Stimulated activated CD8-positive, alpha-beta memory T cell treated with anti-CD3 and anti-CD28 coated beads, Interleukin-7, amount 100 ng/mL, for 24 hours (primary cell): ENCODE results near the gene GRIFIN.

Experiments
- DNase-seq: peaks from one replicate; pipeline ENCODE4 v3.0.0-alpha.2; 2020; ENCODE audit warnings: low read depth

Gene GRIFIN

GRCh38 chr7:2476298-2476697 lies at the start of gene GRIFIN:
GRIFIN (minus strand) TSS chr7:2476398; CDS start chr7:2476383, 15 bp downstream.
- no peak for DNase-seq

- DNase-seq = no peak
Observed at GRCh38 chr7:2524808-2525657, 48.8 kb upstream of the GRIFIN start.

- no peak for DNase-seq
Observed at GRCh38 chr7:2523941-2524807, 48.0 kb upstream of the GRIFIN start.

GRCh38 chr7:2523461-2523936 lies 47.3 kb upstream of the GRIFIN start:
- DNase-seq = no peak

- DNase-seq = no peak
Observed at GRCh38 chr7:2522780-2523433, 46.7 kb upstream of the GRIFIN start.

- DNase-seq = no peak
Observed at GRCh38 chr7:2521952-2522591, 45.9 kb upstream of the GRIFIN start.

GRCh38 chr7:2521341-2521745 lies 45.1 kb upstream of the GRIFIN start:
- no peak for DNase-seq

- no peak for DNase-seq
Observed at GRCh38 chr7:2520761-2521290, 44.6 kb upstream of the GRIFIN start.

- DNase-seq = no peak
Observed at GRCh38 chr7:2520131-2520760, 44.0 kb upstream of the GRIFIN start.

- DNase-seq = no peak
Observed at GRCh38 chr7:2519119-2519930, 43.1 kb upstream of the GRIFIN start, which contains the start of gene LFNG. LFNG (plus strand) TSS chr7:2519774; CDS start chr7:2519862, 88 bp downstream.

- DNase-seq = no peak
Observed at GRCh38 chr7:2518737-2519118, 42.5 kb upstream of the GRIFIN start.

GRCh38 chr7:2517678-2518507 lies 41.7 kb upstream of the GRIFIN start:
- no peak for DNase-seq

- no peak for DNase-seq
Observed at GRCh38 chr7:2517026-2517425, 40.8 kb upstream of the GRIFIN start.

GRCh38 chr7:2516194-2516555 lies 40.0 kb upstream of the GRIFIN start:
- no peak for DNase-seq

GRCh38 chr7:2515424-2516193 lies 39.4 kb upstream of the GRIFIN start:
- DNase-seq = no peak

GRCh38 chr7:2514473-2515423 lies 38.5 kb upstream of the GRIFIN start:
- no peak for DNase-seq

GRCh38 chr7:2513702-2514101 lies 37.5 kb upstream of the GRIFIN start:
- DNase-seq = no peak
